Measurements from ENCODE around the gene S100A9. TPM values are rescaled to one million over a fixed set of nuclear protein-coding genes. Genes with fewer than 3 reads are reported as not detected.

Gene S100A9
- total RNA-seq, 4 donors from 2014 or later, result 6.8 to 96.6 (median 17.6) TPM

DNA sequence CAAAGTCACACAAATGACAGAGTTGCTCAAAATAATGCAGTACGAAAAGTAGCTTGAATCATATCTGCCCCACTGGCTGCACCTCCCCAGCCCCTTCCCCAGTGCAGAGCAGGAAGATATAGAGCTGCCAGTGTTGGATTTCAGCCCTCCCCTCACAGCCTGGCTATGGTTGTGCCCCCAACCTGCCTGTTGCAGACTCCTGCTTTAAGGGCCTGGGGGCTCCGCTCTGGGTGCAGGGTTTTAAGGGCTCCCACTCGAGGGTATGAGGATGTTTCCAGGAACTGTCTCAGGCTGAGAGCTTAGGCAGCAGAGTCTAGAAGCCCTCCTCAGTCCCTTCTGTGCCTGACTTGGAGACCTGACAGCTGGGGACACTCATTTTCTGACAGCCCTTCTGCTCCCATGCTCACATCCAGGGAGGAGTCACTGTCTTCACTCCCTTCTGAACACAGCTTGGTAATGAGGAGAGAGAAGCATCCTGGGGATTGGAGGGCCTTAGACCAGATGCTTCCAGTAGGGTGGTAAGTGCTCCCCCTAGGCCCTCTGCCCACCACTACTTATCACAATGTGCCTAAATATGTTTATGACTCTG, 4.6 kb downstream of the S100A9 start:
- Histone ChIP-seq H3K27me3 (no peaks in the 10 kb centered on the region), H3K4me1 (no peaks in the 10 kb centered on the region), H3K9me3 (no peaks in the 10 kb centered on the region), H3K27ac (no peak overlapping the region), H3K36me3 (no peaks in the 10 kb centered on the region), H3K4me3 (no peak overlapping the region)
- TF ChIP-seq, protein P1, sequence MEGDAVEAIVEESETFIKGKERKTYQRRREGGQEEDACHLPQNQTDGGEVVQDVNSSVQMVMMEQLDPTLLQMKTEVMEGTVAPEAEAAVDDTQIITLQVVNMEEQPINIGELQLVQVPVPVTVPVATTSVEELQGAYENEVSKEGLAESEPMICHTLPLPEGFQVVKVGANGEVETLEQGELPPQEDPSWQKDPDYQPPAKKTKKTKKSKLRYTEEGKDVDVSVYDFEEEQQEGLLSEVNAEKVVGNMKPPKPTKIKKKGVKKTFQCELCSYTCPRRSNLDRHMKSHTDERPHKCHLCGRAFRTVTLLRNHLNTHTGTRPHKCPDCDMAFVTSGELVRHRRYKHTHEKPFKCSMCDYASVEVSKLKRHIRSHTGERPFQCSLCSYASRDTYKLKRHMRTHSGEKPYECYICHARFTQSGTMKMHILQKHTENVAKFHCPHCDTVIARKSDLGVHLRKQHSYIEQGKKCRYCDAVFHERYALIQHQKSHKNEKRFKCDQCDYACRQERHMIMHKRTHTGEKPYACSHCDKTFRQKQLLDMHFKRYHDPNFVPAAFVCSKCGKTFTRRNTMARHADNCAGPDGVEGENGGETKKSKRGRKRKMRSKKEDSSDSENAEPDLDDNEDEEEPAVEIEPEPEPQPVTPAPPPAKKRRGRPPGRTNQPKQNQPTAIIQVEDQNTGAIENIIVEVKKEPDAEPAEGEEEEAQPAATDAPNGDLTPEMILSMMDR (IDR thresholded peaks at IDR 0.05), result no peak
- TF ChIP-seq POLR2A (IDR thresholded peaks at IDR 0.05), result no peak
- DNase-seq, result no peak

DNA sequence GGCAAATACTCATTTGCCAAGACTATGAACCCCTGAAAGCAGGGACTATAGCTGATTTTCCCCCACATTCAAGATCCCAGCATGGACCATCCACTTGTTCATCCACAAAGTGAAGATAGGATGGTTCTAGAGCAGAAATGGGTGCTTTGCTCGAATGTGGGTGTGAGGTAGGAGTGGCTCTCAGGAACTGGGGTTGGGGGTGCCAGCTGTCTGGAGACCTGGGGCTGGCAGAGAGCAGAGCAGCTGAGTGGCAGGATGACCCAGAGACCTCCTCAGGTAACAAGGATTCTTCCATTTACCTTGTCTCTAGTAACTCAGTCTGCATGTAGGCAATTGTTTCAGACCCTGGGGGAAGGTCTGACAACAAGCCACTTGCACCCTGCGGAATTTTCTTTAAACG, 6.0 kb downstream of the S100A9 start:
- Histone ChIP-seq H3K4me3 (no peak overlapping the region), H3K36me3 (no peaks in the 10 kb centered on the region), H3K27ac (no peak overlapping the region), H3K9me3 (no peaks in the 10 kb centered on the region), H3K4me1 (no peaks in the 10 kb centered on the region), H3K27me3 (no peaks in the 10 kb centered on the region)
- no peak for TF ChIP-seq POLR2A (IDR thresholded peaks at IDR 0.05)
- TF ChIP-seq, protein P1 (IDR thresholded peaks at IDR 0.05), result no peak
- no peak for DNase-seq

DNA sequence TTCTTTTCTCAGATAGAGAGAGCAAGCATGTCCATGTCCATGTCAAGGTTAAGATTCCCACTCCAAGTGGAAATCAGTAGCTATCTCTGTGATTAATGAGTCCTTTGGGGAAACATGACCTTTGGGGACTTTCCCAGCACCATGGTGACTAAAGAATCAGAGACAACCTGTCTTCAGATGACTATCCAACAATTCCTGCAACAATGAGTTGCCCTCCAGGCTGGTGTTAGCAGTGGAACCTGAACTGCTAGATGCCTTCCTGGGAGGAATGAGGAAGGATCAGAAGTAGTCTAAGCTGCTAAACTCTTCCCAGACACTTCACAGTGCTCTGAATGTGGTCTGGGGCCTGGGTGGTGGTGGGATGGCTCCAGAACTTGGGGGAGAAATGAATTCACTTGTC, 6.5 kb downstream of the S100A9 start:
- no peak overlapping the region for H3K4me3 ChIP-seq
- no peak for TF ChIP-seq POLR2A (IDR thresholded peaks at IDR 0.05)
- TF ChIP-seq, protein P1 (IDR thresholded peaks at IDR 0.05), result no peak
- no peaks in the 10 kb centered on the region for H3K36me3 ChIP-seq
- no peaks in the 10 kb centered on the region for H3K27me3 ChIP-seq
- no peaks in the 10 kb centered on the region for H3K4me1 ChIP-seq
- H3K9me3 ChIP-seq, result no peaks in the 10 kb centered on the region
- no peak overlapping the region for H3K27ac ChIP-seq
- DNase-seq, result no peak

DNA sequence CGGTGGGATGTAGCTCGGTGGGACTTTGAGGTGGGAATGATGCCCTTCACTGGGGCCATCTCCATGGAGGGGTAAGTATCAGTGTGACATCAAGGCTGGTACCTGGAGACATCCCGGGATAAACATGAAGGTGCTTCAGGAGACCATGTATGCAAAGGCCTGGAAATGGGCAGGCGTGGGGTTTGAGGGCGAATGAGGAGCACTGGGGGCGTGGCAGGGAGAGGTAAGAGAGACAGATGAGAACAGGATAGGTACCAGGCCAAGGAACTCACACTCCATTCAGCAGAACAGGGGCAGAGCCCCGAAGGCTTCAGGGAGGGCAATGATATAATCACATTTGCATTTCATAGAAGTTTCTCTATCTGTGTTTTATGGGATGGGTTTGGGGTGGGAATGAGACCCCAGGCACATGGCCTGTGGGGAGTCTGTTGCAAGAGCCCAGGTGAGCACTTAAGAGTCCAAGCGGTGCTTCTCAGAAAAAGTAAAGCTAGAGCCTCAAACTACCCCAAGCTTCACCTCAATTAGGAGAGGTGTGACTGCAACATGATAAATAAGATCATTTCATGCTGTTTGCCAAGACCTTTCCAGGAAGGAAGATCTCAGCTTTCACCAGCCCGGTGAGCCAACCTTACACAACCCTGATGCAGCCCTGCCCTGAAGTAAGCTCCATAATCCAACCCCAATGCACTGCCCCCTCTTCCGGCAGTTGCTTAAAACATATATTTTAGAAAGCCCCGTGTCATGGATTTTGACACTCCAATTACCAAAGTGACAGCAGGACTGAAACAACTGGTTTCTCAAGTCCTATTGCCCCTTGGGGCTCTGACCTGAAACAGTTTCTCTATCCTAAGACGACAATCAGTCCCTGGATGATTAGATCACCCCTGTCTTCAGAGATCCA, 7.4 kb downstream of the S100A9 start:
- Histone ChIP-seq H3K36me3 (no peaks in the 10 kb centered on the region), H3K4me3 (no peak overlapping the region), H3K9me3 (no peaks in the 10 kb centered on the region), H3K27me3 (no peaks in the 10 kb centered on the region), H3K27ac (no peak overlapping the region), H3K4me1 (no peaks in the 10 kb centered on the region)
- TF ChIP-seq, protein P1 (IDR thresholded peaks at IDR 0.05), result no peak
- no peak for TF ChIP-seq POLR2A (IDR thresholded peaks at IDR 0.05)
- no peak for DNase-seq

DNA sequence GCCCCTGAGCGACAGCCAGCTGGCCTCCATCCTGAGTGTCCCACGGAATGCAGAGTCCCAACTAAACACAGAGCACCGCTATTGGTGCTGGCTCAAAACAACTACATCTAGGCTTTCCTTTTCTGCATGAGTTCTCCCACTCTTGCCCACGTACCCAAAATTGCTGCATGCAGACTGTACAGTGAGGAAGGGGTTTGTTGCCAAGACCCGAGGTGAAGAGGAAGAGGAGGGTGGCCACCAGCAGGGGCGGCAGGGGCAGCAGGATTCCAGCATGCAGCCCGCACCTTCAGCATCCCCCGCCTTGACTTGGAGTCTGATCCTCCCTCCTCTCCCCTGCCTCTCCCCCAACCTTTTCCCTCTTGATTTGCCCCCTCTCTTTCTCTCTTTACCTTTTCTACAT, 8.0 kb downstream of the S100A9 start:
- no peaks in the 10 kb centered on the region for H3K36me3 ChIP-seq
- no peaks in the 10 kb centered on the region for H3K27me3 ChIP-seq
- no peak overlapping the region for H3K4me3 ChIP-seq
- no peaks in the 10 kb centered on the region for H3K9me3 ChIP-seq
- H3K4me1 ChIP-seq, result no peaks in the 10 kb centered on the region
- TF ChIP-seq, protein P1 (IDR thresholded peaks at IDR 0.05), result no peak
- TF ChIP-seq POLR2A (IDR thresholded peaks at IDR 0.05), result no peak
- DNase-seq, result no peak
- H3K27ac ChIP-seq, result no peak overlapping the region
